Measurements from ENCODE around the gene PDCD5. TPM values are rescaled to one million over a fixed set of nuclear protein-coding genes. Genes with fewer than 3 reads are reported as not detected.

PDCD5 gene
- total and polyA plus RNA-seq, 2 experiments from 2014 or later, result 77.8 to 436 TPM

- no peak for DNase-seq (ENCODE audit: low spot score)
- Histone ChIP-seq H3K4me3 (no peak overlapping the region), H4K20me1 (replicated peaks; ENCODE audit: insufficient read depth) (no peaks in the 10 kb centered on the region; the same call in 1 of the 2 replicates), H3K9me2 (ENCODE audit: insufficient read depth) (no peaks in the 10 kb centered on the region), H3F3A (replicated peaks; ENCODE audit: low read depth) (no peaks in the 10 kb centered on the region), H3K4me1 (ENCODE audit: insufficient read depth) (no peaks in the 10 kb centered on the region), H3K27ac (ENCODE audit: low read depth) (no peak overlapping the region), H3K27me3 (ENCODE audit: insufficient read depth) (no peaks in the 10 kb centered on the region), H3K4me2 (no peak overlapping the region), H2AFZ (no peak overlapping the region), H3K79me2 (replicated peaks; ENCODE audit: insufficient read depth) (no peaks in the 10 kb centered on the region), H3K36me3 (ENCODE audit: insufficient read depth) (peaks cover 22% of the 10 kb centered on the region)
- no peak for TF ChIP-seq ZNF331 (CRISPR knock-in tag; IDR thresholded peaks at IDR 0.05; ENCODE audit: low read depth)
- no peak for TF ChIP-seq NANOG (IDR thresholded peaks at IDR 0.05; ENCODE audit: borderline replicate concordance)
- TF ChIP-seq POLR2AphosphoS5 (IDR thresholded peaks at IDR 0.05; ENCODE audit: low read depth), result no peak
- no peak for TF ChIP-seq CTCF (conservative IDR thresholded peaks at IDR 0.05; ENCODE audit: low read depth in 2 of 2)
- no peak for TF ChIP-seq EZH2 (IDR thresholded peaks at IDR 0.05; ENCODE audit: low read depth, unreplicated experiment)
- TF ChIP-seq ZNF114 (CRISPR knock-in tag; IDR thresholded peaks at IDR 0.05), result no peak
- no peak for TF ChIP-seq EZH2phosphoT487 (IDR thresholded peaks at IDR 0.05; ENCODE audit: unreplicated experiment)
- TF ChIP-seq ZNF462 (CRISPR knock-in tag; IDR thresholded peaks at IDR 0.05), result no peak
- TF ChIP-seq STAT1 (IDR thresholded peaks at IDR 0.05; ENCODE audit: unreplicated experiment), result no peak
- no peak for TF ChIP-seq CREB1 (CRISPR knock-in tag; IDR thresholded peaks at IDR 0.05; ENCODE audit: low read depth)
- TF ChIP-seq REST (IDR thresholded peaks at IDR 0.05; ENCODE audit: unreplicated experiment), result no peak
- TF ChIP-seq ETS1 (IDR thresholded peaks at IDR 0.05), result no peak
- no peak for TF ChIP-seq JUNB (IDR thresholded peaks at IDR 0.05; ENCODE audit: unreplicated experiment)
- no peaks in the 10 kb centered on the region for H3K4me1 Mint-ChIP-seq
- H3K9me3 Mint-ChIP-seq, result no peaks in the 10 kb centered on the region
- peaks cover 8% of the 10 kb centered on the region for H3K27me3 Mint-ChIP-seq (ENCODE audit: insufficient read depth, low read depth, poor library complexity)
- H3K27ac Mint-ChIP-seq, result 0 out of 2 replicates have a peak overlapping the region, but pooled peaks have one; percentile 40
- ATAC-seq, result no peak
- H3K36me3 Mint-ChIP-seq (ENCODE audit: low read depth), result peaks cover 50% of the 10 kb centered on the region
- H3K4me3 Mint-ChIP-seq, result no peak overlapping the region
Measured at GRCh38 chr19:32626969-32627368, 46.0 kb downstream of the PDCD5 start.

All from GM23338 (cell line).